Fibroblast of lung (primary cell): ENCODE measurements around the gene BLID. TPM values are rescaled to one million over a fixed set of nuclear protein-coding genes. Genes with fewer than 3 reads are reported as not detected.

Source experiments
- DNase-seq, 2 donors: peaks; one replicate each; pipeline versions ENCODE4 v3.0.0 to v3.0.0-alpha.2; 2010; ENCODE audit warnings: low read depth in 2 of 2
- H2AFZ ChIP-seq: 2 replicates; pipeline ENCODE4 v1.5.1; 2012; ENCODE audit warnings: low read length, control low read depth, inconsistent platforms
- H3K27ac ChIP-seq: 2 replicates; pipeline ENCODE4 v1.5.1; 2011; ENCODE audit warnings: low read length, control low read depth; ENCODE audit not compliant: insufficient read depth
- H3K27me3 ChIP-seq: 2 replicates; pipeline ENCODE4 v1.5.1; 2011; ENCODE audit warnings: mild to moderate bottlenecking, low read length; ENCODE audit not compliant: control insufficient read depth, insufficient read depth
- H3K36me3 ChIP-seq: 2 replicates; pipeline ENCODE4 v1.5.1; 2011; ENCODE audit warnings: low read length; ENCODE audit not compliant: control insufficient read depth, insufficient read depth
- H3K4me1 ChIP-seq: 2 replicates; pipeline ENCODE4 v1.5.1; 2011; ENCODE audit warnings: low read length; ENCODE audit not compliant: control insufficient read depth, insufficient read depth; ENCODE audit errors: extremely low read depth
- H3K4me2 ChIP-seq: 2 replicates; pipeline ENCODE4 v1.5.1; 2011; ENCODE audit warnings: low read length, control low read depth; ENCODE audit not compliant: insufficient read depth; ENCODE audit errors: extremely low read depth
- H3K4me3 ChIP-seq, 4 experiments: fragments of 200-600 bp in 1 of 4; sonication (generic) in 1 of 4; replicated peaks in 1 of 4; 2 replicates each; pipeline ENCODE4 v1.5.1; 2011 to 2016; ENCODE audit warnings: low read length in 4 of 4, low read depth in 3 of 4, mild to moderate bottlenecking in 3 of 4, control low read depth in 2 of 4, inconsistent platforms in 1 of 4, mixed read lengths in 1 of 4; ENCODE audit not compliant: insufficient read depth in 1 of 4; ENCODE audit errors: control extremely low read depth in 1 of 4
- H3K79me2 ChIP-seq: 2 replicates; pipeline ENCODE4 v1.5.1; 2012; ENCODE audit warnings: mild to moderate bottlenecking, low read length, inconsistent platforms; ENCODE audit not compliant: control insufficient read depth, insufficient read depth
- H3K9ac ChIP-seq: 2 replicates; pipeline ENCODE4 v1.5.1; 2011; ENCODE audit warnings: mild to moderate bottlenecking, low read length, control low read depth; ENCODE audit not compliant: insufficient read depth
- H3K9me3 ChIP-seq: 2 replicates; pipeline ENCODE4 v1.5.1; 2012; ENCODE audit warnings: low read depth, low read length; ENCODE audit not compliant: control insufficient read depth, insufficient read depth
- H4K20me1 ChIP-seq: 2 replicates; pipeline ENCODE4 v1.5.1; 2011; ENCODE audit warnings: low read length; ENCODE audit not compliant: control insufficient read depth, insufficient read depth; ENCODE audit errors: extremely low read depth
- CTCF ChIP-seq, 2 donors: IDR thresholded peaks in 1 of 2; conservative IDR thresholded peaks in 1 of 2; 1 replicate in 1 of 2; 2 replicates in 1 of 2; pipeline ENCODE4 v1.5.1; 2011 to 2012; ENCODE audit warnings: low read length in 2 of 2, control low read depth in 1 of 2, inconsistent platforms in 1 of 2, low read depth in 1 of 2, mild to moderate bottlenecking in 1 of 2
- EZH2 ChIP-seq: IDR thresholded peaks from 2 replicates; pipeline ENCODE4 v1.5.1; 2012; ENCODE audit warnings: low read length, control low read depth, mild to moderate bottlenecking; ENCODE audit errors: missing control alignments
- polyA plus RNA-seq, 2 donors: library from polyadenylated mRNA; depleted of rRNA in 1 of 2; stranded (reverse) in 1 of 2; unstranded in 1 of 2; fragments of >200 nt; gene quantifications; 2 replicates each; pipeline ENCODE4 v1.2.1, GENCODE V29; 2011 to 2012; ENCODE audit warnings: missing spikeins in 1 of 2
- total RNA-seq: library from RNA; depleted of rRNA; stranded (reverse); fragments of >200 nt; gene quantifications from 2 replicates; pipeline ENCODE4 v1.2.1, GENCODE V29; 2014

BLID gene
- total and polyA plus RNA-seq, 2 donors (not counting 1 experiment from before 2014, with no cell fraction given): 0.32 to 7.9 TPM

- peak overlapping the region; percentile 86 for H3K4me2 ChIP-seq
- peak; percentile 52 to 81 for DNase-seq
These were observed 12.7 kb downstream of the BLID start for GRCh38 chr11:122103321-122103720.

GRCh38 chr11:122102426-122102825 lies 13.6 kb downstream of the BLID start:
- peaks cover 19% of the 10 kb centered on the region for H3K4me1 ChIP-seq
- peak overlapping the region; percentile 79 for H3K27ac ChIP-seq
- no peak overlapping the region for H2AFZ ChIP-seq
- DNase-seq: peak in 1 of 2 donors; percentile 63
- H3K27me3 ChIP-seq: no peaks in the 10 kb centered on the region
- H3K79me2 ChIP-seq: peaks cover 97% of the 10 kb centered on the region
- H4K20me1 ChIP-seq: no peaks in the 10 kb centered on the region
- no peak overlapping the region for H3K9ac ChIP-seq
- TF ChIP-seq EZH2 (no peak), CTCF (conservative IDR thresholded peaks at IDR 0.05 in 1 of 2, IDR thresholded peaks at IDR 0.05 in 1 of 2; ENCODE audit: low read depth in 1 of 2, low read length in 2 of 2) (no peak)
- peak overlapping the region; percentile 86 for H3K4me2 ChIP-seq
- peak overlapping the region in 2 of 4 experiments; percentile 86 to 92 for H3K4me3 ChIP-seq
- peaks cover 7% of the 10 kb centered on the region for H3K36me3 ChIP-seq
- no peaks in the 10 kb centered on the region for H3K9me3 ChIP-seq

More at GRCh38 chr11:122103321-122103720, 12.7 kb downstream of the BLID start:
- peaks cover 7% of the 10 kb centered on the region for H3K36me3 ChIP-seq
- no peak overlapping the region for H3K9ac ChIP-seq
- H2AFZ ChIP-seq: no peak overlapping the region
- peaks cover 97% of the 10 kb centered on the region for H3K79me2 ChIP-seq
- H3K4me3 ChIP-seq: no peak overlapping the region
- H3K27ac ChIP-seq: peak overlapping the region; percentile 24
- H4K20me1 ChIP-seq: no peaks in the 10 kb centered on the region
- no peaks in the 10 kb centered on the region for H3K27me3 ChIP-seq
- peaks cover 24% of the 10 kb centered on the region for H3K4me1 ChIP-seq
- no peaks in the 10 kb centered on the region for H3K9me3 ChIP-seq
- no peak for TF ChIP-seq CTCF (conservative IDR thresholded peaks at IDR 0.05 in 1 of 2, IDR thresholded peaks at IDR 0.05 in 1 of 2; ENCODE audit: low read depth in 1 of 2, low read length in 2 of 2)
- no peak for TF ChIP-seq EZH2

- Histone ChIP-seq H3K79me2 (peaks cover 97% of the 10 kb centered on the region), H3K27me3 (no peaks in the 10 kb centered on the region), H3K9ac (no peak overlapping the region), H3K36me3 (peaks cover 5% of the 10 kb centered on the region), H2AFZ (no peak overlapping the region), H3K4me3 (peak overlapping the region; percentile 66 to 92 (median 78)), H3K4me2 (peak overlapping the region; percentile 86), H4K20me1 (no peaks in the 10 kb centered on the region), H3K4me1 (peaks cover 18% of the 10 kb centered on the region), H3K27ac (peak overlapping the region; percentile 79), H3K9me3 (no peaks in the 10 kb centered on the region)
- peak; percentile 91 for DNase-seq
- TF ChIP-seq CTCF (conservative IDR thresholded peaks at IDR 0.05 in 1 of 2, IDR thresholded peaks at IDR 0.05 in 1 of 2; ENCODE audit: low read depth in 1 of 2, low read length in 2 of 2): peak; percentile 58 to 74
- no peak for TF ChIP-seq EZH2
These were observed 14.3 kb downstream of the BLID start for GRCh38 chr11:122101625-122102291.
